Loucy (cell line): ENCODE measurements around the gene PPP4R2.

ENCODE experiments used
- H2AFZ ChIP-seq: fragments of 200-600 bp; sonication (generic); 2 replicates; pipeline ENCODE4 v1.6.0; 2016; ENCODE audit warnings: antibody characterized with exemption, mild to moderate bottlenecking, low read length, moderate library complexity
- H3F3A ChIP-seq: fragments of 200-600 bp; 2 replicates; pipeline ENCODE4 v1.6.0; 2016; ENCODE audit warnings: antibody characterized with exemption, low read depth, mild to moderate bottlenecking
- H3K27me3 ChIP-seq: fragments of 200-600 bp; sonication (generic); 2 replicates; pipeline ENCODE4 v1.6.1; 2014; ENCODE audit warnings: low read length, mild to moderate bottlenecking; ENCODE audit not compliant: insufficient read depth, poor library complexity, severe bottlenecking
- H3K36me3 ChIP-seq: fragments of 200-600 bp; sonication (generic); 2 replicates; pipeline ENCODE4 v1.6.1; 2016; ENCODE audit warnings: low read length; ENCODE audit not compliant: insufficient read depth
- H3K4me1 ChIP-seq: fragments of 200-600 bp; sonication (generic); 2 replicates; pipeline ENCODE4 v1.5.1; 2014; ENCODE audit warnings: low read length, mild to moderate bottlenecking; ENCODE audit not compliant: insufficient read depth, poor library complexity, severe bottlenecking
- H3K4me2 ChIP-seq: fragments of 200-600 bp; sonication (generic); 2 replicates; pipeline ENCODE4 v1.6.0; 2014; ENCODE audit warnings: antibody characterized with exemption, low read length, low read depth, mild to moderate bottlenecking; ENCODE audit not compliant: poor library complexity, severe bottlenecking
- H3K4me3 ChIP-seq: fragments of 200-600 bp; sonication (generic); 2 replicates; pipeline ENCODE4 v1.5.1; 2014; ENCODE audit warnings: low read length, mild to moderate bottlenecking, mixed read lengths; ENCODE audit not compliant: poor library complexity, severe bottlenecking
- H3K79me2 ChIP-seq: fragments of 200-600 bp; sonication (generic); 2 replicates; pipeline ENCODE4 v1.6.1; 2014; ENCODE audit warnings: low read length; ENCODE audit not compliant: insufficient read depth
- H3K9ac ChIP-seq: fragments of 200-600 bp; sonication (generic); 2 replicates; pipeline ENCODE4 v1.6.0; 2014; ENCODE audit warnings: mild to moderate bottlenecking, low read depth, low read length, moderate library complexity; ENCODE audit not compliant: poor library complexity, severe bottlenecking
- H3K9me2 ChIP-seq: fragments of 200-600 bp; sonication (generic); replicated peaks from 2 replicates; pipeline ENCODE4 v1.6.1; 2016; ENCODE audit warnings: low read depth, low read length, mixed read lengths
- H3K9me3 ChIP-seq: fragments of 200-600 bp; sonication (generic); 2 replicates; pipeline ENCODE4 v1.6.1; 2014; ENCODE audit warnings: mild to moderate bottlenecking, antibody characterized with exemption, low read length, low read depth; ENCODE audit not compliant: insufficient read depth
- H4K20me1 ChIP-seq: fragments of 200-600 bp; sonication (generic); 2 replicates; pipeline ENCODE4 v1.6.0; 2014; ENCODE audit warnings: antibody characterized with exemption, low read length, mild to moderate bottlenecking; ENCODE audit not compliant: insufficient read depth, poor library complexity, severe bottlenecking
- CTCF ChIP-seq: fragments of 200-600 bp; sonication (generic); conservative IDR thresholded peaks from 2 replicates; pipeline ENCODE4 v1.5.1; 2014; ENCODE audit warnings: mild to moderate bottlenecking, antibody characterized with exemption, low read length
- EZH2phosphoT487 ChIP-seq: fragments of 200-600 bp; IDR thresholded peaks from 2 replicates; pipeline ENCODE4 v1.6.1; 2018; ENCODE audit warnings: antibody characterized with exemption, mild to moderate bottlenecking, moderate library complexity, borderline replicate concordance

The PPP4R2 gene

GRCh38 chr3:72960812-72961518 is 35.6 kb upstream of the PPP4R2 start:
- TF ChIP-seq EZH2phosphoT487 (no peak), CTCF (no peak)
- no peaks in the 10 kb centered on the region for H3K9me3 ChIP-seq
- no peaks in the 10 kb centered on the region for H4K20me1 ChIP-seq
- H3K9ac ChIP-seq: no peak overlapping the region
- H3K27me3 ChIP-seq: no peaks in the 10 kb centered on the region
- no peaks in the 10 kb centered on the region for H3K79me2 ChIP-seq
- peaks cover 5% of the 10 kb centered on the region for H3K4me1 ChIP-seq
- no peak overlapping the region for H2AFZ ChIP-seq
- H3K4me3 ChIP-seq: no peak overlapping the region
- no peaks in the 10 kb centered on the region for H3K36me3 ChIP-seq
- no peaks in the 10 kb centered on the region for H3K9me2 ChIP-seq
- no peak overlapping the region for H3K4me2 ChIP-seq
- no peaks in the 10 kb centered on the region for H3F3A ChIP-seq

DNA sequence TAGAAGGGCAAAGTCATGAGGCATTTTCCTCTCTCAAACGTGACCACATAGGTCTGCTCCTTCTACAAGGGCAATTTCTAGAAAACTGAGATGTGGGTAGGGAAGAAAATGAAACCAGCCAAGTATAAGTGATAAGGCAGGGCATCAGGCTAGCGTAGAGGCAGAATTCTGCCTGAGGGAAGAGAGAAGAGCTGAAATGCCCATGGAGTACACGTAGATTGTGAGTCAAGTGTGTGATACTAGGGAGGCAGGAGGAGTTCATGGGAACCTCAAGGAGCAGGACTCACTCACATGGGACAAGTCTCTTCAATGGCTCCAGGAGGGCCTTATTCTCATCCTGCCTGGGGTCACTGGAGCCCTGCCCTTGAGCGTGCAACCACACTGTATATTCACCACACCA is 34.9 kb upstream of the PPP4R2 start:
- H3K4me2 ChIP-seq: no peak overlapping the region
- H3K4me1 ChIP-seq: peaks cover 5% of the 10 kb centered on the region
- no peaks in the 10 kb centered on the region for H4K20me1 ChIP-seq
- no peaks in the 10 kb centered on the region for H3F3A ChIP-seq
- H3K79me2 ChIP-seq: no peaks in the 10 kb centered on the region
- TF ChIP-seq EZH2phosphoT487 (no peak), CTCF (no peak)
- no peaks in the 10 kb centered on the region for H3K9me3 ChIP-seq
- no peak overlapping the region for H3K4me3 ChIP-seq
- H3K9ac ChIP-seq: no peak overlapping the region
- no peaks in the 10 kb centered on the region for H3K36me3 ChIP-seq
- H2AFZ ChIP-seq: no peak overlapping the region
- no peaks in the 10 kb centered on the region for H3K27me3 ChIP-seq
- H3K9me2 ChIP-seq: no peaks in the 10 kb centered on the region

- no peak for TF ChIP-seq EZH2phosphoT487
- no peak for TF ChIP-seq CTCF
- H3K4me2 ChIP-seq: no peak overlapping the region
- no peak overlapping the region for H3K9ac ChIP-seq
- no peaks in the 10 kb centered on the region for H3K9me2 ChIP-seq
- no peaks in the 10 kb centered on the region for H3F3A ChIP-seq
- H3K4me3 ChIP-seq: no peak overlapping the region
- no peaks in the 10 kb centered on the region for H3K36me3 ChIP-seq
- no peaks in the 10 kb centered on the region for H3K79me2 ChIP-seq
- no peaks in the 10 kb centered on the region for H4K20me1 ChIP-seq
- H3K27me3 ChIP-seq: no peaks in the 10 kb centered on the region
- H3K9me3 ChIP-seq: no peaks in the 10 kb centered on the region
- H3K4me1 ChIP-seq: peaks cover 5% of the 10 kb centered on the region
- no peak overlapping the region for H2AFZ ChIP-seq
Observed at GRCh38 chr3:72962317-72962716, 34.3 kb upstream of the PPP4R2 start.
